HEK293T (cell line): Measurements from ENCODE around the gene RBKS.

Experiments used
- BHLHE40 ChIP-seq: fragments of 450-650 bp; IDR thresholded peaks from 2 replicates; pipeline ENCODE4 v1.6.1; 2016; ENCODE audit warnings: mild to moderate bottlenecking, moderate library complexity, borderline replicate concordance
- ELF4 ChIP-seq: fragments of 450-650 bp; IDR thresholded peaks from 2 replicates; pipeline ENCODE4 v1.6.1; 2017; ENCODE audit warnings: antibody characterized with exemption
- FOXA1 ChIP-seq: fragments of 450-650 bp; IDR thresholded peaks from 2 replicates; pipeline ENCODE4 v1.6.1; 2016; ENCODE audit warnings: mild to moderate bottlenecking
- FOXK2 ChIP-seq: fragments of 450-650 bp; IDR thresholded peaks from 2 replicates; pipeline ENCODE4 v1.6.1; 2016; ENCODE audit warnings: mild to moderate bottlenecking
- FOXM1 ChIP-seq: fragments of 450-650 bp; IDR thresholded peaks from 2 replicates; pipeline ENCODE4 v1.6.1; 2017; ENCODE audit warnings: mild to moderate bottlenecking, borderline replicate concordance
- HDGF ChIP-seq: fragments of 450-650 bp; IDR thresholded peaks from 2 replicates; pipeline ENCODE4 v1.6.1; 2017; ENCODE audit warnings: antibody characterized with exemption, borderline replicate concordance
- L3MBTL2 ChIP-seq: fragments of 450-650 bp; conservative IDR thresholded peaks from 2 replicates; pipeline ENCODE4 v1.6.1; 2016; ENCODE audit warnings: mild to moderate bottlenecking
- NFRKB ChIP-seq: fragments of 450-650 bp; IDR thresholded peaks from 2 replicates; pipeline ENCODE4 v1.6.1; 2016; ENCODE audit warnings: mild to moderate bottlenecking, moderate library complexity
- SP1 ChIP-seq: fragments of 450-650 bp; IDR thresholded peaks from 2 replicates; pipeline ENCODE4 v1.6.1; 2017
- TARDBP ChIP-seq: fragments of 450-650 bp; IDR thresholded peaks from 2 replicates; pipeline ENCODE4 v1.6.1; 2016
- ZNF384 ChIP-seq: fragments of 450-650 bp; IDR thresholded peaks from 2 replicates; pipeline ENCODE4 v1.6.1; 2016

DNA sequence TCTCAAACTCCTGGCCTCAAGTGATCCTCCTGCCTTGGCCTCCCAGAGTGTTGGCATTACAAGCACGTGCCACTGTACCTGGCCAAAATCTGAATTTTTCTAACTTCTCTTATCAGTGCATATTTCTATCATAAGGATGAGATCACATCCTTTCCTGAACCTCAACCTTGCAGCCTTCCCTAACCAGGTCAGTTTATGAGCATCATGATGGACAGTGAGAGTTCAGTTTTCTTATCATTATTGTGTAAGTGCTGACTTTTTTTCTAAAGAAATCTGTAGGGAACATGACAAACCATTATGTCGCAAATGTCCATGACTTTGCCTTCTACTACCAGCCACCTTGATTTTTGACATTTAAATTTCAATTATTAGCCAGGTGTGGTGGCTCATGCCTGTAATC lies 87.1 kb downstream of the RBKS start:
- TF ChIP-seq ELF4 (no peak), NFRKB (no peak), HDGF (no peak), SP1 (no peak), ZNF384 (no peak), BHLHE40 (no peak), FOXM1 (no peak), TARDBP (no peak), FOXK2 (no peak), FOXA1 (no peak), L3MBTL2 (no peak)
